Esophagus squamous epithelium (tissue), 5 donors: ENCODE results near the gene MAGI1. TPM values are rescaled to one million over a fixed set of nuclear protein-coding genes. Genes with fewer than 3 reads are reported as not detected.

Experiments used
- DNase-seq: peaks from one replicate; lab custom pipeline; 2025; lab: John Stamatoyannopoulos, UW
- H3K27ac ChIP-seq, 4 donors: fragments of 200-600 bp; sonication (generic); one replicate each; pipeline ENCODE4 v1.5.1; 2016 to 2019; ENCODE audit warnings: mild to moderate bottlenecking in 1 of 4
- H3K27me3 ChIP-seq, 4 donors: fragments of 200-600 bp; sonication (generic); 1 replicate in 3 of 4; 2 replicates in 1 of 4; pipeline versions ENCODE4 v1.5.1 to v1.6.0; 2017 to 2021; ENCODE audit warnings: antibody characterized with exemption in 1 of 4
- H3K36me3 ChIP-seq, 3 donors: fragments of 200-600 bp; sonication (generic); one replicate each; pipeline ENCODE4 v1.5.1; 2016 to 2019
- H3K4me1 ChIP-seq, 3 donors: fragments of 200-600 bp; sonication (generic); one replicate each; pipeline ENCODE4 v1.5.1; 2017 to 2019
- H3K4me3 ChIP-seq, 4 donors: fragments of 200-600 bp; sonication (generic); 1 replicate in 3 of 4; 2 replicates in 1 of 4; pipeline ENCODE4 v1.5.1; 2016 to 2019; ENCODE audit warnings: mild to moderate bottlenecking in 2 of 4, moderate library complexity in 1 of 4
- H3K9me3 ChIP-seq, 3 donors: fragments of 200-600 bp; sonication (generic); one replicate each; pipeline ENCODE4 v1.5.1; 2016 to 2019
- CTCF ChIP-seq, 6 experiments: fragments of 450-650 bp in 4 of 6; fragments of 200-600 bp in 2 of 6; sonication (generic) in 2 of 6; IDR thresholded peaks; one replicate each; pipeline ENCODE4 v1.5.1; 2016 to 2019; ENCODE audit warnings: antibody characterized with exemption in 6 of 6, mild to moderate bottlenecking in 4 of 6, moderate library complexity in 4 of 6
- POLR2A ChIP-seq, 4 donors: fragments of 450-650 bp; IDR thresholded peaks; one replicate each; pipeline ENCODE4 v1.6.1; 2017; ENCODE audit warnings: antibody characterized with exemption in 4 of 4, mild to moderate bottlenecking in 4 of 4, moderate library complexity in 3 of 4
- WGBS, 2 donors: methylation state at CpG; one replicate each; pipeline ENCODE4 v1.1.5; 2018; 5-methylcytosine and 5-hydroxymethylcytosine counted together
- intact Hi-C: fragments of 100-400 bp; cut with DNase I; formaldehyde crosslinking; loops from one replicate; pipeline ENCODE4 v1.15.0; 2022
- total RNA-seq, 4 donors: library from RNA; depleted of rRNA; stranded (reverse); fragments of >200 nt; gene quantifications; one replicate each; pipeline ENCODE4 v1.1.0, GENCODE V29; 2016
- donor health status: DM: yes; HTN: yes; CAD: no.

MAGI1 gene
- total RNA-seq, 4 donors from 2014 or later: 12.0 to 28.2 (median 21.1) TPM

- H3K27me3 ChIP-seq: no peaks in the 10 kb centered on the region
- no peaks in the 10 kb centered on the region for H3K36me3 ChIP-seq
- DNase-seq: no peak
- no peak overlapping the region for H3K4me3 ChIP-seq
- intact Hi-C loops: no loop called here
- H3K9me3 ChIP-seq: no peaks in the 10 kb centered on the region
- TF ChIP-seq POLR2A (IDR thresholded peaks at IDR 0.05): no peak
- no peak for TF ChIP-seq CTCF (IDR thresholded peaks at IDR 0.05)
- no peak overlapping the region for H3K27ac ChIP-seq
- WGBS, 2 donors: 89 to 90% methylated on average over 4 of the region's 4 CpGs
- H3K4me1 ChIP-seq: no peaks in the 10 kb centered on the region
Observed at GRCh38 chr3:65701516-65701915, 337.2 kb downstream of the MAGI1 start.

- Histone ChIP-seq H3K4me1 (no peaks in the 10 kb centered on the region), H3K27me3 (no peaks in the 10 kb centered on the region), H3K36me3 (no peaks in the 10 kb centered on the region), H3K9me3 (no peaks in the 10 kb centered on the region), H3K27ac (no peak overlapping the region), H3K4me3 (no peak overlapping the region)
- intact Hi-C loops: no loop called here
- TF ChIP-seq POLR2A (IDR thresholded peaks at IDR 0.05): no peak
- no peak for TF ChIP-seq CTCF (IDR thresholded peaks at IDR 0.05)
- WGBS, 2 donors: 74 to 76% methylated on average over 3 of the region's 3 CpGs
- DNase-seq: no peak
Observed at GRCh38 chr3:65689436-65689835, 349.3 kb downstream of the MAGI1 start.

- intact Hi-C loops: no loop called here
- Histone ChIP-seq H3K4me1 (no peaks in the 10 kb centered on the region), H3K4me3 (no peak overlapping the region), H3K27ac (no peak overlapping the region), H3K36me3 (no peaks in the 10 kb centered on the region), H3K27me3 (no peaks in the 10 kb centered on the region), H3K9me3 (no peaks in the 10 kb centered on the region)
- DNase-seq: no peak
- 84% methylated on average over 3 of the region's 5 CpGs; no CpG with 5 or more reads in 1 of the 2 donors for WGBS, 2 donors
- TF ChIP-seq CTCF (IDR thresholded peaks at IDR 0.05) (no peak), POLR2A (IDR thresholded peaks at IDR 0.05) (no peak)
Observed at GRCh38 chr3:65687741-65688140, 351.0 kb downstream of the MAGI1 start.

GRCh38 chr3:65685621-65686235 lies 353.0 kb downstream of the MAGI1 start:
- H3K36me3 ChIP-seq: no peaks in the 10 kb centered on the region
- H3K4me1 ChIP-seq: no peaks in the 10 kb centered on the region
- H3K4me3 ChIP-seq: no peak overlapping the region
- DNase-seq: no peak
- H3K27me3 ChIP-seq: no peaks in the 10 kb centered on the region
- H3K9me3 ChIP-seq: no peaks in the 10 kb centered on the region
- no peak overlapping the region for H3K27ac ChIP-seq
- TF ChIP-seq CTCF (IDR thresholded peaks at IDR 0.05) (no peak), POLR2A (IDR thresholded peaks at IDR 0.05) (no peak)
- 66 to 72% methylated on average over 5 of the region's 5 CpGs for WGBS, 2 donors
- intact Hi-C loops: no loop called here

GRCh38 chr3:65678516-65678915 lies 360.2 kb downstream of the MAGI1 start:
- H3K4me1 ChIP-seq: peaks cover 0 to 6% (median 0%) of the 10 kb centered on the region in 3 donors
- WGBS, 2 donors: 71 to 88% methylated on average over 4 of the region's 4 CpGs
- TF ChIP-seq CTCF (IDR thresholded peaks at IDR 0.05) (no peak), POLR2A (IDR thresholded peaks at IDR 0.05) (no peak)

More at GRCh38 chr3:65678516-65678915, 360.2 kb downstream of the MAGI1 start:
- Histone ChIP-seq H3K36me3 (no peaks in the 10 kb centered on the region), H3K27ac (no peak overlapping the region), H3K27me3 (no peaks in the 10 kb centered on the region), H3K4me3 (no peak overlapping the region), H3K9me3 (no peaks in the 10 kb centered on the region)
- DNase-seq: no peak
- intact Hi-C loops: no loop called here
